HFF-Myc (cell line): ENCODE results near the gene CHD1L.
A peak's percentile ranks its signal among the peaks of the same experiment; 100 is the strongest.
"Not testable (repeated sequence)": the region's sequence is repeated elsewhere in the genome, so short reads cannot be mapped to it uniquely, and the experiment has no call there.

Source experiments
- DNase-seq: peaks from one replicate; pipeline ENCODE4 v3.0.0-alpha.2; 2011; ENCODE audit warnings: low read depth; ENCODE audit errors: extremely low read depth
- H3K4me3 ChIP-seq: replicated peaks from 2 replicates; pipeline ENCODE4 v1.5.1; 2011; ENCODE audit warnings: low read depth, mild to moderate bottlenecking, control low read depth, low read length
- CTCF ChIP-seq: IDR thresholded peaks from 2 replicates; pipeline ENCODE4 v1.5.1; 2012; ENCODE audit warnings: mild to moderate bottlenecking, low read depth, low read length, control low read depth; ENCODE audit errors: missing control alignments

Gene CHD1L

GRCh38 chr1:147238925-147239820, 3.3 kb upstream of the CHD1L start:
- no peak for DNase-seq
- no peak overlapping the region for H3K4me3 ChIP-seq
- no peak for TF ChIP-seq CTCF

GRCh38 chr1:147240131-147240721, 2.3 kb upstream of the CHD1L start:
- H3K4me3 ChIP-seq, DNase-seq: not testable (repeated sequence)

- no peak for DNase-seq
- TF ChIP-seq CTCF = no peak
- peak overlapping the region; percentile 81 for H3K4me3 ChIP-seq
Observed at GRCh38 chr1:147241934-147242448, 493 bp upstream of the CHD1L start.

- no peak for TF ChIP-seq CTCF
- peak overlapping the region; percentile 81 for H3K4me3 ChIP-seq
- no peak for DNase-seq
Observed at GRCh38 chr1:147243228-147243685, 773 bp downstream of the CHD1L start.

GRCh38 chr1:147243841-147244240, 1.4 kb downstream of the CHD1L start:
- DNase-seq = no peak
- TF ChIP-seq CTCF = no peak
- peak overlapping the region; percentile 81 for H3K4me3 ChIP-seq

- no peak for DNase-seq
- no peak overlapping the region for H3K4me3 ChIP-seq
- TF ChIP-seq CTCF = no peak
Observed at GRCh38 chr1:147245129-147245528, 2.6 kb downstream of the CHD1L start.

- TF ChIP-seq CTCF = no peak
- no peak for DNase-seq
- no peak overlapping the region for H3K4me3 ChIP-seq
Observed at GRCh38 chr1:147245586-147246021, 3.1 kb downstream of the CHD1L start.
